ENCODE measurements around the gene PRL. TPM values are rescaled to one million over a fixed set of nuclear protein-coding genes. Genes with fewer than 3 reads are reported as not detected.

Gene PRL
- total and polyA plus RNA-seq, 4 donors, result not detected

DNA sequence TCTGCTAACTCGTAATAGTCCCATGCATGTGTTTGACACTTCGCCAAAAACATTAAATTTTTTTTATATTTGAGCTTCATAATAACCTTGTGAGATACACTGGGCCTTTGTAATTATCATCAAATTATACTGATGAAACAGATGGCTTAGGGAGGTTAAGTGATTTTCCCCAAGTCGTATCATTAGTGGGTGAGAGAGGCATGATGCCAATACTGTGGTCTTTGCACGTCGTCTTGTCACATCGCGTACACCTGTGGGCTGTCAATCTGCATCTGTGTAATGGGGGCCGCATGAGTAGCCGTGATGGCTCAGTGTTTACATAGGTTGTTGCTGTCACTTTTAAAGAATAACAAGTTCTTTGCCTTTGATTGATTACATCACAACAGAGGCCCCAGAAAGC, 1.7 kb downstream of the PRL start (continued):
- no peak for TF ChIP-seq GABPA (IDR thresholded peaks at IDR 0.05 in 1 of 2, conservative IDR thresholded peaks at IDR 0.05 in 1 of 2)
- TF ChIP-seq FOXA1 (IDR thresholded peaks at IDR 0.05), result no peak
- TF ChIP-seq, protein P1, sequence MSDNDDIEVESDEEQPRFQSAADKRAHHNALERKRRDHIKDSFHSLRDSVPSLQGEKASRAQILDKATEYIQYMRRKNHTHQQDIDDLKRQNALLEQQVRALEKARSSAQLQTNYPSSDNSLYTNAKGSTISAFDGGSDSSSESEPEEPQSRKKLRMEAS (IDR thresholded peaks at IDR 0.05), result no peak
- TF ChIP-seq TAF1 (conservative IDR thresholded peaks at IDR 0.05), result no peak
- no peak for TF ChIP-seq RXRA (IDR thresholded peaks at IDR 0.05)
- no peak for TF ChIP-seq JUND (IDR thresholded peaks at IDR 0.05)
- TF ChIP-seq, protein P2, sequence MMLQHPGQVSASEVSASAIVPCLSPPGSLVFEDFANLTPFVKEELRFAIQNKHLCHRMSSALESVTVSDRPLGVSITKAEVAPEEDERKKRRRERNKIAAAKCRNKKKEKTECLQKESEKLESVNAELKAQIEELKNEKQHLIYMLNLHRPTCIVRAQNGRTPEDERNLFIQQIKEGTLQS (IDR thresholded peaks at IDR 0.05), result no peak
- TF ChIP-seq SP1 (IDR thresholded peaks at IDR 0.05), result no peak

DNA sequence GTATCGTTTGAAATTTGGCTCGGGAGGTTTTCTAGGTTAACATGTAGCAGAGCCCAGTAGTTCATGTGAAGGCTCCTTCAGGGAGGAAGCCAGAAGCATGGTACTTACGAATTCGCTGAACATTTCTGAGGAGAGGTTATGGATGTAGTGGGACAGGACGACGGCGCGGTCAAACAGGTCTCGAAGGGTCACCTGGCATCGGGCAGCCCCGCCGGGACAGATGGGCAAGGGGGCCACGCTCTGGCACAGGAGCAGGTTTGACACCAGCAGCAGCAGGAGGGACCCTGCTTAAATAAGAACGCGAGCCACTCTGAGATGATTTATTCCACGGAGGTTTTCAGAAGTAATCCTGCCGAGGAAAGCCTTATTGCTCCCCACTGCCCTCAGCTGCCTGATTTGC, 2.5 kb downstream of the PRL start:
- Histone ChIP-seq H3K9me3 (ENCODE audit: control insufficient read depth in 4 of 4, low read length in 3 of 4) (no peaks in the 10 kb centered on the region), H3K4me1 (ENCODE audit: control insufficient read depth in 4 of 4, insufficient read depth in 4 of 4, low read length in 3 of 4) (no peaks in the 10 kb centered on the region), H3K4me3 (ENCODE audit: low read depth in 1 of 3, low read length in 3 of 3) (no peak overlapping the region), H3K36me3 (ENCODE audit: control insufficient read depth in 4 of 4, insufficient read depth in 3 of 4, low read depth in 1 of 4, low read length in 3 of 4) (no peaks in the 10 kb centered on the region), H3K9ac (ENCODE audit: low read depth in 1 of 2, low read length in 2 of 2) (no peak overlapping the region), H3K27me3 (ENCODE audit: control insufficient read depth in 4 of 4, insufficient read depth in 4 of 4, low read length in 3 of 4) (no peaks in the 10 kb centered on the region), H3K27ac (ENCODE audit: low read depth in 1 of 2, low read length in 2 of 2) (no peak overlapping the region)
- no peak for TF ChIP-seq NR2F2 (IDR thresholded peaks at IDR 0.05)
- TF ChIP-seq JUND (IDR thresholded peaks at IDR 0.05), result no peak
- no peak for TF ChIP-seq HNF4A (conservative IDR thresholded peaks at IDR 0.05)
- TF ChIP-seq SP1 (IDR thresholded peaks at IDR 0.05), result no peak
- WGBS, result 88% methylated on average over 17 of the region's 17 CpGs
- DNase-seq (ENCODE audit: low spot score), result no peak

DNA sequence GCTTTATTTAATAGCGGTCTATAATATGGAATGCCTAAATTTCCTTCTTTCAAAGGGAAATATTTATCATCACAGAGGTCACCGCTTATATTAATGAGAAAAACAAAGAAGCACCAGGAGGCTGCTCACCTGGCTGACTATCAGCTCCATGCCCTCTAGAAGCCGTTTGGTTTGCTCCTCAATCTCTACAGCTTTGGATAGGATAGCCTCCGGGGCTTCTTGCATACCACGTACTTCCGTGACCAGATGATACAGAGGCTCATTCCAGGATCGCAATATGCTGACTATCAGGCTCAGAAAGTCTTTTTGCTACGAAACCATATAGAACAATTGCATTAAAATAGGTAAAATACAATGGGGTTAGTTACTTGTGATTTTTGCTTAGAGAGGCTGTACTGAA, 6.8 kb downstream of the PRL start:
- Histone ChIP-seq H3K4me1 (ENCODE audit: control insufficient read depth in 4 of 4, insufficient read depth in 4 of 4, low read length in 3 of 4) (no peaks in the 10 kb centered on the region), H3K9ac (ENCODE audit: low read depth in 1 of 2, low read length in 2 of 2) (no peak overlapping the region), H3K36me3 (ENCODE audit: control insufficient read depth in 4 of 4, insufficient read depth in 3 of 4, low read depth in 1 of 4, low read length in 3 of 4) (no peaks in the 10 kb centered on the region), H3K27ac (ENCODE audit: low read depth in 1 of 2, low read length in 2 of 2) (no peak overlapping the region), H3K9me3 (ENCODE audit: control insufficient read depth in 4 of 4, low read length in 3 of 4) (no peaks in the 10 kb centered on the region), H3K27me3 (ENCODE audit: control insufficient read depth in 4 of 4, insufficient read depth in 4 of 4, low read length in 3 of 4) (peaks cover 0 to 4% (median 0%) of the 10 kb centered on the region in 4 donors), H3K4me3 (ENCODE audit: low read depth in 1 of 3, low read length in 3 of 3) (no peak overlapping the region)
- whole genome bisulfite sequencing, result 87% methylated on average over 8 of the region's 8 CpGs
- TF ChIP-seq FOXA1 (IDR thresholded peaks at IDR 0.05) (no peak), RAD21 (IDR thresholded peaks at IDR 0.05) (no peak), YY1 (IDR thresholded peaks at IDR 0.05) (no peak), TAF1 (conservative IDR thresholded peaks at IDR 0.05) (no peak), HNF4A (conservative IDR thresholded peaks at IDR 0.05) (no peak), JUND (IDR thresholded peaks at IDR 0.05) (no peak), EGR1 (IDR thresholded peaks at IDR 0.05; ENCODE audit: low read depth in 2 of 2) (no peak), HNF4G (IDR thresholded peaks at IDR 0.05) (no peak), FOXA2 (IDR thresholded peaks at IDR 0.05) (no peak), SP1 (IDR thresholded peaks at IDR 0.05) (no peak)
- TF ChIP-seq, protein P3, sequence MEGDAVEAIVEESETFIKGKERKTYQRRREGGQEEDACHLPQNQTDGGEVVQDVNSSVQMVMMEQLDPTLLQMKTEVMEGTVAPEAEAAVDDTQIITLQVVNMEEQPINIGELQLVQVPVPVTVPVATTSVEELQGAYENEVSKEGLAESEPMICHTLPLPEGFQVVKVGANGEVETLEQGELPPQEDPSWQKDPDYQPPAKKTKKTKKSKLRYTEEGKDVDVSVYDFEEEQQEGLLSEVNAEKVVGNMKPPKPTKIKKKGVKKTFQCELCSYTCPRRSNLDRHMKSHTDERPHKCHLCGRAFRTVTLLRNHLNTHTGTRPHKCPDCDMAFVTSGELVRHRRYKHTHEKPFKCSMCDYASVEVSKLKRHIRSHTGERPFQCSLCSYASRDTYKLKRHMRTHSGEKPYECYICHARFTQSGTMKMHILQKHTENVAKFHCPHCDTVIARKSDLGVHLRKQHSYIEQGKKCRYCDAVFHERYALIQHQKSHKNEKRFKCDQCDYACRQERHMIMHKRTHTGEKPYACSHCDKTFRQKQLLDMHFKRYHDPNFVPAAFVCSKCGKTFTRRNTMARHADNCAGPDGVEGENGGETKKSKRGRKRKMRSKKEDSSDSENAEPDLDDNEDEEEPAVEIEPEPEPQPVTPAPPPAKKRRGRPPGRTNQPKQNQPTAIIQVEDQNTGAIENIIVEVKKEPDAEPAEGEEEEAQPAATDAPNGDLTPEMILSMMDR (IDR thresholded peaks at IDR 0.05; ENCODE audit: low read depth, low read length, missing input control), result no peak
- TF ChIP-seq, protein P4, sequence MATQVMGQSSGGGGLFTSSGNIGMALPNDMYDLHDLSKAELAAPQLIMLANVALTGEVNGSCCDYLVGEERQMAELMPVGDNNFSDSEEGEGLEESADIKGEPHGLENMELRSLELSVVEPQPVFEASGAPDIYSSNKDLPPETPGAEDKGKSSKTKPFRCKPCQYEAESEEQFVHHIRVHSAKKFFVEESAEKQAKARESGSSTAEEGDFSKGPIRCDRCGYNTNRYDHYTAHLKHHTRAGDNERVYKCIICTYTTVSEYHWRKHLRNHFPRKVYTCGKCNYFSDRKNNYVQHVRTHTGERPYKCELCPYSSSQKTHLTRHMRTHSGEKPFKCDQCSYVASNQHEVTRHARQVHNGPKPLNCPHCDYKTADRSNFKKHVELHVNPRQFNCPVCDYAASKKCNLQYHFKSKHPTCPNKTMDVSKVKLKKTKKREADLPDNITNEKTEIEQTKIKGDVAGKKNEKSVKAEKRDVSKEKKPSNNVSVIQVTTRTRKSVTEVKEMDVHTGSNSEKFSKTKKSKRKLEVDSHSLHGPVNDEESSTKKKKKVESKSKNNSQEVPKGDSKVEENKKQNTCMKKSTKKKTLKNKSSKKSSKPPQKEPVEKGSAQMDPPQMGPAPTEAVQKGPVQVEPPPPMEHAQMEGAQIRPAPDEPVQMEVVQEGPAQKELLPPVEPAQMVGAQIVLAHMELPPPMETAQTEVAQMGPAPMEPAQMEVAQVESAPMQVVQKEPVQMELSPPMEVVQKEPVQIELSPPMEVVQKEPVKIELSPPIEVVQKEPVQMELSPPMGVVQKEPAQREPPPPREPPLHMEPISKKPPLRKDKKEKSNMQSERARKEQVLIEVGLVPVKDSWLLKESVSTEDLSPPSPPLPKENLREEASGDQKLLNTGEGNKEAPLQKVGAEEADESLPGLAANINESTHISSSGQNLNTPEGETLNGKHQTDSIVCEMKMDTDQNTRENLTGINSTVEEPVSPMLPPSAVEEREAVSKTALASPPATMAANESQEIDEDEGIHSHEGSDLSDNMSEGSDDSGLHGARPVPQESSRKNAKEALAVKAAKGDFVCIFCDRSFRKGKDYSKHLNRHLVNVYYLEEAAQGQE (IDR thresholded peaks at IDR 0.05), result no peak
- TF ChIP-seq, protein P2 (IDR thresholded peaks at IDR 0.05), result no peak
- TF ChIP-seq, protein P5, sequence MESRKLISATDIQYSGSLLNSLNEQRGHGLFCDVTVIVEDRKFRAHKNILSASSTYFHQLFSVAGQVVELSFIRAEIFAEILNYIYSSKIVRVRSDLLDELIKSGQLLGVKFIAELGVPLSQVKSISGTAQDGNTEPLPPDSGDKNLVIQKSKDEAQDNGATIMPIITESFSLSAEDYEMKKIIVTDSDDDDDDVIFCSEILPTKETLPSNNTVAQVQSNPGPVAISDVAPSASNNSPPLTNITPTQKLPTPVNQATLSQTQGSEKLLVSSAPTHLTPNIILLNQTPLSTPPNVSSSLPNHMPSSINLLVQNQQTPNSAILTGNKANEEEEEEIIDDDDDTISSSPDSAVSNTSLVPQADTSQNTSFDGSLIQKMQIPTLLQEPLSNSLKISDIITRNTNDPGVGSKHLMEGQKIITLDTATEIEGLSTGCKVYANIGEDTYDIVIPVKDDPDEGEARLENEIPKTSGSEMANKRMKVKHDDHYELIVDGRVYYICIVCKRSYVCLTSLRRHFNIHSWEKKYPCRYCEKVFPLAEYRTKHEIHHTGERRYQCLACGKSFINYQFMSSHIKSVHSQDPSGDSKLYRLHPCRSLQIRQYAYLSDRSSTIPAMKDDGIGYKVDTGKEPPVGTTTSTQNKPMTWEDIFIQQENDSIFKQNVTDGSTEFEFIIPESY (IDR thresholded peaks at IDR 0.05), result no peak
- DNase-seq (ENCODE audit: low spot score), result no peak

All from liver (tissue), 9 donors.